Transverse colon (tissue), 4 donors: ENCODE data around the gene CEBPB.

ENCODE experiments used
- CTCF ChIP-seq, 5 experiments: fragments of 200-600 bp in 3 of 5; fragments of 450-650 bp in 2 of 5; sonication (generic) in 3 of 5; IDR thresholded peaks; 1 replicate in 2 of 5; 2 replicates in 3 of 5; pipeline ENCODE4 v1.5.1; 2016 to 2017; ENCODE audit warnings: antibody characterized with exemption in 5 of 5, inconsistent platforms in 3 of 5, mild to moderate bottlenecking in 2 of 5, moderate library complexity in 1 of 5
- EP300 ChIP-seq: sonication (generic); formaldehyde crosslinking; IDR thresholded peaks from one replicate; pipeline ENCODE4 v1.6.1; 2017; ENCODE audit warnings: antibody characterized with exemption, low read depth
- POLR2A ChIP-seq: fragments of 450-650 bp; IDR thresholded peaks from one replicate; pipeline ENCODE4 v1.6.1; 2016; ENCODE audit warnings: antibody characterized with exemption, mild to moderate bottlenecking, moderate library complexity
- POLR2AphosphoS5 ChIP-seq, 3 donors: sonication (generic); formaldehyde crosslinking; IDR thresholded peaks; one replicate each; pipeline ENCODE4 v1.6.1; 2016; ENCODE audit warnings: antibody characterized with exemption in 3 of 3

DNA sequence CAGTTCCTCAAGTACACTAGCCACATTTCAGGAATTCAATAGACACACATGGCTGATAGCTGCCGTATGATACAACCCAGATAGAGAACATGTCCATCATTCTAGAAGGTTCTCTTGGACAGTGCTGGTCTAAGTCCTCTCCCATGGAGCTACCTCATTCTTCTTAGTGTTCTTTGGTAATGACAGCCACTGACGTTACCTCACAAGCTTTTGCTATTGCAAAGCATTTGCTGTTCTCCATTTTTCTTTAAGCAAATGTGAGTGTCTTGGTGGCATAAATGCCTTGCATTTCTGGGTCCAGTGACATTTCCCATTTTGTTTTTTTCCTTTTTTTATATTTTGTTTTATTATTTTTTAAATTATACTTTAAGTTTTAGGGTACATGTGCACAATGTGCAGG, 8.3 kb upstream of the CEBPB start:
- TF ChIP-seq POLR2A (no peak), CTCF (IDR thresholded peaks at IDR 0.05) (no peak), POLR2AphosphoS5 (IDR thresholded peaks at IDR 0.05) (no peak), EP300 (no peak)
